ENCODE results near the gene C15orf61.

- TF ChIP-seq, protein P1, sequence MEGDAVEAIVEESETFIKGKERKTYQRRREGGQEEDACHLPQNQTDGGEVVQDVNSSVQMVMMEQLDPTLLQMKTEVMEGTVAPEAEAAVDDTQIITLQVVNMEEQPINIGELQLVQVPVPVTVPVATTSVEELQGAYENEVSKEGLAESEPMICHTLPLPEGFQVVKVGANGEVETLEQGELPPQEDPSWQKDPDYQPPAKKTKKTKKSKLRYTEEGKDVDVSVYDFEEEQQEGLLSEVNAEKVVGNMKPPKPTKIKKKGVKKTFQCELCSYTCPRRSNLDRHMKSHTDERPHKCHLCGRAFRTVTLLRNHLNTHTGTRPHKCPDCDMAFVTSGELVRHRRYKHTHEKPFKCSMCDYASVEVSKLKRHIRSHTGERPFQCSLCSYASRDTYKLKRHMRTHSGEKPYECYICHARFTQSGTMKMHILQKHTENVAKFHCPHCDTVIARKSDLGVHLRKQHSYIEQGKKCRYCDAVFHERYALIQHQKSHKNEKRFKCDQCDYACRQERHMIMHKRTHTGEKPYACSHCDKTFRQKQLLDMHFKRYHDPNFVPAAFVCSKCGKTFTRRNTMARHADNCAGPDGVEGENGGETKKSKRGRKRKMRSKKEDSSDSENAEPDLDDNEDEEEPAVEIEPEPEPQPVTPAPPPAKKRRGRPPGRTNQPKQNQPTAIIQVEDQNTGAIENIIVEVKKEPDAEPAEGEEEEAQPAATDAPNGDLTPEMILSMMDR (conservative IDR thresholded peaks at IDR 0.05) = no peak
- TF ChIP-seq EZH2 (IDR thresholded peaks at IDR 0.05; ENCODE audit: low read depth) = no peak
Measured at GRCh38 chr15:67481680-67482079, 39.3 kb upstream of the C15orf61 start.
